ENCODE results near the gene CALML4. TPM values are rescaled to one million over a fixed set of nuclear protein-coding genes. Genes with fewer than 3 reads are reported as not detected.

CALML4 gene
- total RNA-seq, 1 donor from 2014 or later: 0.91 TPM

DNA sequence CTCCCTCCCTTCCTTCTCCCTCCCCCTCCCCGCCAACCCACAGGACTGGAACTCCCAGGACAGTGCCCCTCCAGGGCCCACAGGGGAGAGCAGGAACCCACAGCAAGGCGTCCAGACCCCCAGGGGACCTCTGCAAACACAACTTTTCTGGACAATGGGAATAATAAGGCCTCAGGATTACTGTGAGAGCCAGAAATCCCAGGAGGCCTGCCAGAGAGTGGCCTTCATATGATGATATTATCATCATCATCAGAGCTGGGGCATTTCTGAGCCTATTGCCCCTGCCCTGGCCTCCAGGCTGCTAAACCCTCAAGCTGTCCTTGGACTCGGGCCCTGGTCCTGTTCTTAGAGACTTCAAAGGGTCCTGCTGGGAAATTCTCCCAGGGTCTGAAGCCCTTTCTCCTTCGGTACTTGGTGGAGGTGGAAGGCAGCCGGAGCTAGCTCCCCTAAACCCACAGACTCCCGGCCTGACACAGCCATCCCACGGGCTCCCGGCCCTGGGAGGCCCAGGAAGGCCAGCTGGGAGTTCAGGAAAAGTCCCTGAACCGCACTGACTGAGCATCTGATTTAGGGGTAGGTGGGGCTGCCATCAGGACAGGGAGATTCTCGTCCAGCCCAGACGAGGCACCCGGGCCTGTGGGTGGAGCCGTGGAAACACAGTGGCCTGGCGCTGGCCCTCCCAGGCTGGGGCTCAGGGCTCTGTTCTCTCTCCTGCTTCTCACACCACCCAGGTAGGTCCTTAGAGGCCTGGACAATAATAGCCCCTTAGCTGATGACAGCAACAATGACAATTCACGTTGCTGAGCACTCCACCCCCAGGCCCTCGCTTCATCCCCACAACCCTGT is 4.9 kb downstream of the CALML4 start:
- Histone ChIP-seq H4K20me1 (ENCODE audit: insufficient read depth, low read length) (peaks cover 5% of the 10 kb centered on the region), H3K27ac (ENCODE audit: low read depth, low read length) (no peak overlapping the region), H3K9ac (ENCODE audit: low read length) (no peak overlapping the region), H2AFZ (ENCODE audit: low read depth, low read length) (no peak overlapping the region), H3K36me3 (ENCODE audit: insufficient read depth, low read length) (no peaks in the 10 kb centered on the region), H3K4me1 (ENCODE audit: insufficient read depth, low read length) (no peaks in the 10 kb centered on the region), H3K9me3 (ENCODE audit: insufficient read depth, low read depth, low read length) (no peaks in the 10 kb centered on the region), H3K27me3 (ENCODE audit: insufficient read depth, low read length) (no peaks in the 10 kb centered on the region), H3K4me2 (ENCODE audit: low read length) (no peak overlapping the region), H3K79me2 (ENCODE audit: insufficient read depth, low read length) (no peaks in the 10 kb centered on the region), H3K4me3 (ENCODE audit: insufficient read depth, low read depth, low read length) (no peak overlapping the region)
- TF ChIP-seq, protein P1, sequence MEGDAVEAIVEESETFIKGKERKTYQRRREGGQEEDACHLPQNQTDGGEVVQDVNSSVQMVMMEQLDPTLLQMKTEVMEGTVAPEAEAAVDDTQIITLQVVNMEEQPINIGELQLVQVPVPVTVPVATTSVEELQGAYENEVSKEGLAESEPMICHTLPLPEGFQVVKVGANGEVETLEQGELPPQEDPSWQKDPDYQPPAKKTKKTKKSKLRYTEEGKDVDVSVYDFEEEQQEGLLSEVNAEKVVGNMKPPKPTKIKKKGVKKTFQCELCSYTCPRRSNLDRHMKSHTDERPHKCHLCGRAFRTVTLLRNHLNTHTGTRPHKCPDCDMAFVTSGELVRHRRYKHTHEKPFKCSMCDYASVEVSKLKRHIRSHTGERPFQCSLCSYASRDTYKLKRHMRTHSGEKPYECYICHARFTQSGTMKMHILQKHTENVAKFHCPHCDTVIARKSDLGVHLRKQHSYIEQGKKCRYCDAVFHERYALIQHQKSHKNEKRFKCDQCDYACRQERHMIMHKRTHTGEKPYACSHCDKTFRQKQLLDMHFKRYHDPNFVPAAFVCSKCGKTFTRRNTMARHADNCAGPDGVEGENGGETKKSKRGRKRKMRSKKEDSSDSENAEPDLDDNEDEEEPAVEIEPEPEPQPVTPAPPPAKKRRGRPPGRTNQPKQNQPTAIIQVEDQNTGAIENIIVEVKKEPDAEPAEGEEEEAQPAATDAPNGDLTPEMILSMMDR (IDR thresholded peaks at IDR 0.05; ENCODE audit: insufficient read depth, low read depth, low read length): no peak
- no peak for TF ChIP-seq EZH2 (IDR thresholded peaks at IDR 0.05; ENCODE audit: insufficient read depth, low read length)
- no peaks in the 10 kb centered on the region for H3K9me3 Mint-ChIP-seq (ENCODE audit: unreplicated experiment)
- H3K27me3 Mint-ChIP-seq (ENCODE audit: low read depth, unreplicated experiment): no peaks in the 10 kb centered on the region
- H3K4me1 Mint-ChIP-seq (ENCODE audit: low read depth, unreplicated experiment): peaks cover 16% of the 10 kb centered on the region
- no peak overlapping the region for H3K4me3 Mint-ChIP-seq (ENCODE audit: unreplicated experiment)
- no peak overlapping the region for H3K27ac Mint-ChIP-seq (ENCODE audit: unreplicated experiment)
- FAIRE-seq: no peak
- DNase-seq (ENCODE audit: low read depth): no peak
- H3K36me3 Mint-ChIP-seq (ENCODE audit: low read depth, unreplicated experiment): peaks cover 9% of the 10 kb centered on the region

GRCh38 chr15:68199340-68199739 is 5.8 kb downstream of the CALML4 start:
- no peak overlapping the region for H3K27ac ChIP-seq (ENCODE audit: low read depth, low read length)
- H3K79me2 ChIP-seq (ENCODE audit: insufficient read depth, low read length): no peaks in the 10 kb centered on the region
- Mint-ChIP-seq H3K4me1 (ENCODE audit: low read depth, unreplicated experiment) (peaks cover 20% of the 10 kb centered on the region), H3K9me3 (ENCODE audit: unreplicated experiment) (no peaks in the 10 kb centered on the region), H3K36me3 (ENCODE audit: low read depth, unreplicated experiment) (peaks cover 11% of the 10 kb centered on the region), H3K4me3 (ENCODE audit: unreplicated experiment) (no peak overlapping the region), H3K27me3 (ENCODE audit: low read depth, unreplicated experiment) (no peaks in the 10 kb centered on the region), H3K27ac (ENCODE audit: unreplicated experiment) (no peak overlapping the region)
- DNase-seq (ENCODE audit: low read depth) (no peak), FAIRE-seq (no peak)
- no peaks in the 10 kb centered on the region for H3K36me3 ChIP-seq (ENCODE audit: insufficient read depth, low read length)
- H3K4me2 ChIP-seq (ENCODE audit: low read length): no peak overlapping the region
- no peaks in the 10 kb centered on the region for H3K4me1 ChIP-seq (ENCODE audit: insufficient read depth, low read length)
- H3K9ac ChIP-seq (ENCODE audit: low read length): no peak overlapping the region
- H4K20me1 ChIP-seq (ENCODE audit: insufficient read depth, low read length): peaks cover 5% of the 10 kb centered on the region
- no peak for TF ChIP-seq EZH2 (IDR thresholded peaks at IDR 0.05; ENCODE audit: insufficient read depth, low read length)
- TF ChIP-seq, protein P1 (IDR thresholded peaks at IDR 0.05; ENCODE audit: insufficient read depth, low read depth, low read length): no peak
- H2AFZ ChIP-seq (ENCODE audit: low read depth, low read length): no peak overlapping the region
- no peaks in the 10 kb centered on the region for H3K9me3 ChIP-seq (ENCODE audit: insufficient read depth, low read depth, low read length)
- no peaks in the 10 kb centered on the region for H3K27me3 ChIP-seq (ENCODE audit: insufficient read depth, low read length)
- no peak overlapping the region for H3K4me3 ChIP-seq (ENCODE audit: insufficient read depth, low read depth, low read length)
